ENCODE data around the gene TSHZ2. TPM values are rescaled to one million over a fixed set of nuclear protein-coding genes. Genes with fewer than 3 reads are reported as not detected.

TSHZ2 gene
- total and polyA plus RNA-seq, 11 donors, result 1.8 to 12.1 (median 3.7) TPM

GRCh38 chr20:53222416-53222815 lies 250.3 kb downstream of the TSHZ2 start:
- Histone ChIP-seq H3K27ac (no peak overlapping the region), H3K4me1 (no peaks in the 10 kb centered on the region), H3K4me3 (no peak overlapping the region), H3K36me3 (no peaks in the 10 kb centered on the region), H3K27me3 (peaks cover 0 to 4% (median 0%) of the 10 kb centered on the region in 9 donors), H3K9me3 (peaks cover 0 to 6% (median 0%) of the 10 kb centered on the region in 12 donors)
- TF ChIP-seq, protein P1, sequence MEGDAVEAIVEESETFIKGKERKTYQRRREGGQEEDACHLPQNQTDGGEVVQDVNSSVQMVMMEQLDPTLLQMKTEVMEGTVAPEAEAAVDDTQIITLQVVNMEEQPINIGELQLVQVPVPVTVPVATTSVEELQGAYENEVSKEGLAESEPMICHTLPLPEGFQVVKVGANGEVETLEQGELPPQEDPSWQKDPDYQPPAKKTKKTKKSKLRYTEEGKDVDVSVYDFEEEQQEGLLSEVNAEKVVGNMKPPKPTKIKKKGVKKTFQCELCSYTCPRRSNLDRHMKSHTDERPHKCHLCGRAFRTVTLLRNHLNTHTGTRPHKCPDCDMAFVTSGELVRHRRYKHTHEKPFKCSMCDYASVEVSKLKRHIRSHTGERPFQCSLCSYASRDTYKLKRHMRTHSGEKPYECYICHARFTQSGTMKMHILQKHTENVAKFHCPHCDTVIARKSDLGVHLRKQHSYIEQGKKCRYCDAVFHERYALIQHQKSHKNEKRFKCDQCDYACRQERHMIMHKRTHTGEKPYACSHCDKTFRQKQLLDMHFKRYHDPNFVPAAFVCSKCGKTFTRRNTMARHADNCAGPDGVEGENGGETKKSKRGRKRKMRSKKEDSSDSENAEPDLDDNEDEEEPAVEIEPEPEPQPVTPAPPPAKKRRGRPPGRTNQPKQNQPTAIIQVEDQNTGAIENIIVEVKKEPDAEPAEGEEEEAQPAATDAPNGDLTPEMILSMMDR (IDR thresholded peaks at IDR 0.05), result no peak
- no peak for TF ChIP-seq POLR2A (IDR thresholded peaks at IDR 0.05)
- intact Hi-C loops (cut with DNase I), result loop anchor here in 1 of 10 donors (10.0 kb wide), 1 partner anchor 322 kb away; no protein-coding TSS in a partner anchor
- DNase-seq (no peak), ATAC-seq (no peak)
- WGBS, 4 donors, result 73 to 96% (median 91%) methylated on average over 4 of the region's 4 CpGs

DNA sequence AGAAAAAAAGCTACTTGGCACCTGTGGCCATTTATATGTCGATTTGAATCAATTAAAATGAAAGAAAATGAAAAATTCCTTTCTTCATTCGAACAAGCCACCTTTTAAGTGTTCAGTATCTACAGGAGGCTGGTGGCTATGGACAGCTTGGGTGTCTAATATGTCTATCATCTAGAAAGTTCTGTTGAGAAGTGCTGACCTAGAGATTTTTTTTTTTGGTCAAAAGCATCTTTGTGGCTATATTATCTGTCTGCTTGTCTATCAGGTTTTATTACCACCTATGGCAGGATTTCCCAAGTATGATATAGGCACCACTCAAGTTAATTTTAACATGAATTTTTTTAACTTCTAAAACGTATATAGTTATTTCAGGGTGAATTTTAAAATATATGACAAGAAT lies 250.8 kb downstream of the TSHZ2 start:
- TF ChIP-seq, protein P1 (IDR thresholded peaks at IDR 0.05), result no peak
- TF ChIP-seq POLR2A (IDR thresholded peaks at IDR 0.05), result no peak
- ATAC-seq (no peak), DNase-seq (no peak)
- Histone ChIP-seq H3K4me1 (no peaks in the 10 kb centered on the region), H3K27me3 (peaks cover 0 to 4% (median 0%) of the 10 kb centered on the region in 9 donors), H3K4me3 (no peak overlapping the region), H3K9me3 (peaks cover 0 to 6% (median 0%) of the 10 kb centered on the region in 12 donors), H3K27ac (no peak overlapping the region), H3K36me3 (no peaks in the 10 kb centered on the region)
- WGBS, 4 donors, result 85 to 93% (median 90%) methylated on average over 3 of the region's 3 CpGs
- intact Hi-C loops (cut with DNase I), result loop anchor here in 1 of 10 donors (10.0 kb wide), 1 partner anchor 322 kb away; no protein-coding TSS in a partner anchor

DNA sequence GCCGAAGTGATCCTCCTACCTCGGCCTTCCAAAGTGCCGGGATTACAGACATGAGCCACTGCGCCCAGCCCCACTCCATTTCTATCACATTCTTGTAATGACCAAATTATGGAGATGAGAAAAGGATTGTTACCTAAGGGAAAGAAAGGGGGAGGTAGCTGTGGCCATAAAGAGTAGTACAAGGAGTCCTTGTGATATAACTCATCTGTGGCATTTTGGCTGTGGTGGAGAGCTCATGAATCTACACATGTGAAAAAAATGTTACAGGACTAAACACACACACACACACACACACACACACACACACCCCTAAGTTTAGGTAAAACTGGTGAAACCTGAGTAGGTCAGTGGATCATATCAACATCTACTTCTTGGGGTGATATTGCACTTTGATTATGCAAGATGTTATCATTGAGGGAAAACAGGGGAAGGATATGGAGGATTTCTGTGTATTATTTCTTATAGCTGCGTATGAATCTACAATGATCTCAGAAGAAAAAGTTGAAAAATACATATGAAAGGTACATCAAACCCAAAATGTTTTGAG lies 251.5 kb downstream of the TSHZ2 start:
- H3K4me1 ChIP-seq, result no peaks in the 10 kb centered on the region
- no peak for ATAC-seq
- H3K9me3 ChIP-seq, result peaks cover 0 to 6% (median 0%) of the 10 kb centered on the region in 12 donors
- H3K27ac ChIP-seq, result no peak overlapping the region
- TF ChIP-seq POLR2A (IDR thresholded peaks at IDR 0.05), result no peak
- TF ChIP-seq, protein P1 (IDR thresholded peaks at IDR 0.05), result no peak
- intact Hi-C loops (cut with DNase I), result loop anchor here in 1 of 10 donors (10.0 kb wide), 1 partner anchor 321 kb away; no protein-coding TSS in a partner anchor
- 79 to 99% (median 99%) methylated on average over 5 of the region's 5 CpGs for WGBS, 4 donors
- no peak overlapping the region for H3K4me3 ChIP-seq
- H3K27me3 ChIP-seq, result peaks cover 0 to 4% (median 0%) of the 10 kb centered on the region in 9 donors
- no peaks in the 10 kb centered on the region for H3K36me3 ChIP-seq
- DNase-seq, result no peak

DNA sequence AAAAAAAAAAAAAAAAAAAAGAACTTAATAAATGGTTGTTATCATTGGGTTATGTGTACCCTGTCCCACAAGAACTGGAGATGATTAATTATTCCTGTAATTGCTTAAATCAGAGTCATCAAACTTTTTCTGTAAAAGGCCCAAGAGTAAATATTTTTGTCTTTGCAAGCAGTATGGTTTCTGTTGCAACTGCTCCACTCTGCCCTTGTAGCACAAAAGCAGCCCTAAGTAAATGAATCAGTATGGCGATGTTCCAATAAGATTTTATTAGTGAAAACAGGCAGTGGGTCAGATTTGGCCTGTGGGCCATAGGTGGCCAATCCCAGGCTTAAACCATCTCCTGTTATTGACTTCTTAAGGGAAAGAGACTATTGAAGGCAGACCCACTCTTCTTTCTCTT lies 252.7 kb downstream of the TSHZ2 start:
- intact Hi-C loops (cut with DNase I), result loop anchor here in 1 of 10 donors (10.0 kb wide), 1 partner anchor 320 kb away; no protein-coding TSS in a partner anchor
- TF ChIP-seq, protein P1 (IDR thresholded peaks at IDR 0.05), result no peak
- TF ChIP-seq POLR2A (IDR thresholded peaks at IDR 0.05), result no peak
- 95 to 100% (median 97%) methylated on average over 1 of the region's 1 CpG for WGBS, 4 donors

More for the DNA sequence above, 252.7 kb downstream of the TSHZ2 start:
- ATAC-seq (no peak), DNase-seq (no peak)
- no peaks in the 10 kb centered on the region for H3K4me1 ChIP-seq
- H3K36me3 ChIP-seq, result no peaks in the 10 kb centered on the region
- H3K27me3 ChIP-seq, result peaks cover 0 to 4% (median 0%) of the 10 kb centered on the region in 9 donors
- peaks cover 0 to 3% (median 0%) of the 10 kb centered on the region in 12 donors for H3K9me3 ChIP-seq
- H3K4me3 ChIP-seq, result no peak overlapping the region
- no peak overlapping the region for H3K27ac ChIP-seq

Data from heart left ventricle (tissue), 16 donors.